Effector memory CD8-positive, alpha-beta T cell (primary cell): ENCODE measurements around the gene ZNF488.

Experiments used
- ATAC-seq: fragments of 150-1000 bp; cut with Tn5 transposase; replicated peaks from 2 replicates; pipeline ENCODE4 v1.10.0; 2021; ENCODE audit warnings: mild to moderate bottlenecking, moderate library complexity
- DNase-seq, 3 experiments: peaks; one replicate each; pipeline ENCODE4 v3.0.0; 2021
- H3K27ac Mint-ChIP-seq, 2 donors: one replicate each; pipeline ENCODE4 v1.8.0; 2022; ENCODE audit warnings: mild to moderate bottlenecking in 2 of 2, mixed read lengths in 2 of 2, moderate library complexity in 2 of 2
- H3K27me3 Mint-ChIP-seq, 2 donors: one replicate each; pipeline ENCODE4 v1.8.0; 2022; ENCODE audit warnings: mixed read lengths in 2 of 2
- H3K36me3 Mint-ChIP-seq: one replicate; pipeline ENCODE4 v1.8.0; 2022; ENCODE audit warnings: mild to moderate bottlenecking, moderate library complexity, mixed read lengths; ENCODE audit not compliant: insufficient read depth
- H3K4me1 Mint-ChIP-seq, 2 donors: one replicate each; pipeline ENCODE4 v1.8.0; 2022; ENCODE audit warnings: low read depth in 2 of 2, mixed read lengths in 2 of 2
- H3K4me3 Mint-ChIP-seq, 2 donors: one replicate each; pipeline ENCODE4 v1.8.0; 2022; ENCODE audit warnings: mild to moderate bottlenecking in 2 of 2, mixed read lengths in 2 of 2, moderate library complexity in 2 of 2
- H3K9me3 Mint-ChIP-seq, 2 donors: one replicate each; pipeline ENCODE4 v1.8.0; 2022; ENCODE audit warnings: mixed read lengths in 2 of 2

Gene ZNF488

GRCh38 chr10:47414752-47415519 is 30.8 kb upstream of the ZNF488 start:
- Mint-ChIP-seq H3K27ac (no peak overlapping the region), H3K27me3 (peaks cover 0 to 5% of the 10 kb centered on the region in 2 donors), H3K36me3 (no peaks in the 10 kb centered on the region), H3K4me3 (no peak overlapping the region), H3K9me3 (no peaks in the 10 kb centered on the region), H3K4me1 (no peaks in the 10 kb centered on the region)
- no peak for DNase-seq
- no peak for ATAC-seq

GRCh38 chr10:47414227-47414592 is 30.1 kb upstream of the ZNF488 start:
- Mint-ChIP-seq H3K36me3 (no peaks in the 10 kb centered on the region), H3K9me3 (no peaks in the 10 kb centered on the region), H3K4me3 (no peak overlapping the region), H3K4me1 (no peaks in the 10 kb centered on the region), H3K27me3 (peaks cover 0 to 5% of the 10 kb centered on the region in 2 donors), H3K27ac (no peak overlapping the region)
- DNase-seq (no peak), ATAC-seq (no peak)

DNA sequence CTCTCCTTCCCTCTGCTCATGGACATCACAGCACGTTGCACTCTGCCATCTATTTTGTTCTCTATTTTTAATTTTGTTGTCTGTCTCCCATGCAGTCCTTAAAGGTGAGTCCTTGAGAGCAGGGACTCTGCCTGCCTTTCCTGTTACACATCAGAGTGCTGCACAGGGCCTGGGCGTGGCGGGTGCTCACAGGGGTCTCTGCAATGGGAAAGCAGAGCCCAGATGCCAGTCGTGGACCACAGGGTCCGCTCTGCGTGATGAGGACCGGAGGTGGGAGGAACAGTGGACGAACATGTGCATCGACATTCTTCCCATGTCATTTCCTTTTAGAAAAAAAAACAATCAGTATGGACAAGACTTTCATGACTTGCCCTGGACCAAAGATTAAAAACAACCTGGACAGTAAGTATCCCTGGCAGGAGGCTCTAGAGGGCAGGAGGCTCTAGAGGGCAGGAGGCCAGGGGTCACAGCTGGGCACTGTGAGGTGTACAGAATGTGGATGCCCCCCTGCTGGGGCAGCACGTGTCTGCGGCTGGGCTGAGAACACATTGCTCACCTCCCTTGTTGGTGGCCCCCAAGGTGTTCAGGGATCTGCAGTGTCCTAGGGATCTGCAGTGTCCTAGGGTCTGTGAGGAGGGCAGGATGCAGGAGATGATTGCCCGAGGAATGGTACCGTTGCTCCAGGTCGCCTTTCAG is 29.6 kb upstream of the ZNF488 start:
- no peaks in the 10 kb centered on the region for H3K4me1 Mint-ChIP-seq
- H3K36me3 Mint-ChIP-seq, result no peaks in the 10 kb centered on the region
- DNase-seq (no peak), ATAC-seq (no peak)
- H3K9me3 Mint-ChIP-seq, result no peaks in the 10 kb centered on the region
- peaks cover 0 to 1% of the 10 kb centered on the region in 2 donors for H3K27me3 Mint-ChIP-seq
- no peak overlapping the region for H3K4me3 Mint-ChIP-seq
- no peak overlapping the region for H3K27ac Mint-ChIP-seq

DNA sequence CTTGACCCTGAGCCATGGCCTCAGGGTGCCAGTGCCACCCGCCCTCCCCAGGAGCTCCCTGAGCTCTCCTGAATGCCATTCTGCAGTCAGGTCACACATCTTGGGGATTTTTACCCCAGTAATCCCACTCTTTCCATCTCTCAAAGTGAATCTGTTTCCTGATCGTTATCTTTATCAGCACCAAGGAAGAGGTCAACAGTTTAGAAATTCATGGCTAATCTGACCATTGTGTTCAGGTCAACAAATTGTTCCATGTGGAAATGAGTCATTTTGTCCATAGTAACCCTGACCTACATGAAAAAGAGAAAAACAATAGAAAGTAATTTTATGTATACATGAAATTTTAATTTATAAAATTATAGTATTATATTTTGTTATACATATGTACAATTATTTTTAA is 28.8 kb upstream of the ZNF488 start:
- H3K27ac Mint-ChIP-seq, result no peak overlapping the region
- no peak overlapping the region for H3K4me3 Mint-ChIP-seq
- no peaks in the 10 kb centered on the region for H3K4me1 Mint-ChIP-seq
- no peaks in the 10 kb centered on the region for H3K9me3 Mint-ChIP-seq
- DNase-seq (no peak), ATAC-seq (no peak)
- H3K27me3 Mint-ChIP-seq, result no peaks in the 10 kb centered on the region
- no peaks in the 10 kb centered on the region for H3K36me3 Mint-ChIP-seq

DNA sequence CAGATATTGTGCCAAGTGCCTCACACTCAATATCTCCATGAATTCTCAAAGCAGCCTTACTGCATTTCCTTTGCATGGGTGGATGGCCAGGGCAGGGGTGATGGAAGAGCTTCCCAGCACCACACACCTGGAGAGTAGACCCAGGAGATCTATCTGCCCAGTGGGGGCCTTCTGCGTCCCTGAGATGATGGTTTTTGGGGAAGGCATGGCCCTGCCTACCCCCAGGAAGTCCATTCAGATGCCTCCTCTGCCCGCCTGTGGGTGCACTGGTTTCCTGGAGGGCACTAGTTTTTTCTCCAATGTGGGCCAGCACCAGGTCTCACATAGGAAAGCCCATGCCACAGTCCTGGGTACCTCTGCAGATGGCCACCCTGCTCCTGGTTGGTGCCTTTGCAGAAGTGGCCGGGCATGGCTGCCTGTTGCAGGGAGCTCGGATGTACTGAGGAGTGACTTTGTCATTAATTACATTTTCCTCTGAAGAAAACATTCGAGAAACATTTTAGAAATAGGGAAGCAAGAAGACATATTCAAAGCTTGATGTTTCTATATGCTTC is 28.2 kb upstream of the ZNF488 start:
- H3K27ac Mint-ChIP-seq, result no peak overlapping the region
- H3K4me3 Mint-ChIP-seq, result no peak overlapping the region
- H3K27me3 Mint-ChIP-seq, result no peaks in the 10 kb centered on the region
- H3K9me3 Mint-ChIP-seq, result no peaks in the 10 kb centered on the region
- no peaks in the 10 kb centered on the region for H3K4me1 Mint-ChIP-seq
- no peaks in the 10 kb centered on the region for H3K36me3 Mint-ChIP-seq
- no peak for ATAC-seq
- no peak for DNase-seq

GRCh38 chr10:47410862-47411261 is 26.8 kb upstream of the ZNF488 start:
- Mint-ChIP-seq H3K4me1 (no peaks in the 10 kb centered on the region), H3K9me3 (no peaks in the 10 kb centered on the region), H3K36me3 (no peaks in the 10 kb centered on the region), H3K27ac (no peak overlapping the region), H3K27me3 (no peaks in the 10 kb centered on the region), H3K4me3 (no peak overlapping the region)
- ATAC-seq (no peak), DNase-seq (no peak)

GRCh38 chr10:47410271-47410670 is 26.2 kb upstream of the ZNF488 start:
- Mint-ChIP-seq H3K4me3 (no peak overlapping the region), H3K9me3 (no peaks in the 10 kb centered on the region), H3K36me3 (no peaks in the 10 kb centered on the region), H3K27me3 (no peaks in the 10 kb centered on the region), H3K4me1 (no peaks in the 10 kb centered on the region), H3K27ac (no peak overlapping the region)
- ATAC-seq, result no peak
- no peak for DNase-seq

DNA sequence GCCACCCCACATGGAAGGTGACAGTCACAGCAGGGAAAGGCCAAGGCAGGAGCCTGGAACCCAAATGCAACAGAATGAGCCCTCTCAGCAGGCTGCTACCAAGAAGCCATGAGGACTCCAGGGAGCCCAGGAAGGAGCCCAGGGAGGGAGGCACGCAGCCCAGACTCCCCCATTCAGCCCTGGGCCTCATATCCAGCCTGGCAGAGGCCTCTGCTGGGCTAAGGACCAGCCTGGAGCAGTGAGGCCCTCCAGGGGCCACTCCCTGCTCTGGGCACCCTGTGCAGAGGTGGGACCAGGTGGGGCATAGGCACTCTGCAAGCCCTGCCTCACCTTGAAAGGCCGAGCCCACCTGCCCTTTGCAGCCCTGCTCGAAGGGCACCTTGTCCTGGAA is 25.8 kb upstream of the ZNF488 start:
- ATAC-seq, result no peak
- H3K27me3 Mint-ChIP-seq, result no peaks in the 10 kb centered on the region
- H3K4me1 Mint-ChIP-seq, result no peaks in the 10 kb centered on the region

GRCh38 chr10:47409171-47409865 is 25.2 kb upstream of the ZNF488 start:
- ATAC-seq (no peak), DNase-seq (no peak)
- H3K4me3 Mint-ChIP-seq, result no peak overlapping the region
- no peaks in the 10 kb centered on the region for H3K36me3 Mint-ChIP-seq
- no peak overlapping the region for H3K27ac Mint-ChIP-seq
- H3K9me3 Mint-ChIP-seq, result no peaks in the 10 kb centered on the region
- H3K27me3 Mint-ChIP-seq, result no peaks in the 10 kb centered on the region
- H3K4me1 Mint-ChIP-seq, result no peaks in the 10 kb centered on the region

More for the DNA sequence above, 25.8 kb upstream of the ZNF488 start:
- DNase-seq, result no peak
- Mint-ChIP-seq H3K27ac (no peak overlapping the region), H3K36me3 (no peaks in the 10 kb centered on the region), H3K9me3 (no peaks in the 10 kb centered on the region), H3K4me3 (no peak overlapping the region)

DNA sequence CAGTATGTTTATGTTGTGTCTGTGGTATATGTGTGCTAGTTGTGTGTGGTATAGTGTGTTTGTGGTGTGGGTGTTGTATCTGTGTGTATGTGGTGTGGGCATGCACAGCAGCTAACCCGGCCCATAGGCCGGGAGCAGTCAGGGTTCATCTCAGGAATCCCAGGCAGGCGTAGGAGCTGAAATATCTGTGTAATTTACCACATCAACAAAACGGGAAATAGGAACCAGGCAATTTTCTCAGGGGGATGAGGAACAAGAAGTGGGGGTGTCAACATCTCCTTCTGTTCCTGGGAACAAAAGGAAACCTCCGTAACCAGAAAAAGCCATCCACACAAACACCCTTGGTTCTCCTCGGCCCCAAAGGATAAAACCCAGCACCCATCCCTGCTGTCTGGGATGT is 24.5 kb upstream of the ZNF488 start:
- H3K4me3 Mint-ChIP-seq, result no peak overlapping the region
- H3K27me3 Mint-ChIP-seq, result no peaks in the 10 kb centered on the region
- H3K36me3 Mint-ChIP-seq, result no peaks in the 10 kb centered on the region
- ATAC-seq (no peak), DNase-seq (no peak)
- no peaks in the 10 kb centered on the region for H3K4me1 Mint-ChIP-seq
- H3K27ac Mint-ChIP-seq, result no peak overlapping the region
- no peaks in the 10 kb centered on the region for H3K9me3 Mint-ChIP-seq

GRCh38 chr10:47406870-47407691 is 23.0 kb upstream of the ZNF488 start:
- Mint-ChIP-seq H3K9me3 (no peaks in the 10 kb centered on the region), H3K36me3 (no peaks in the 10 kb centered on the region), H3K4me1 (peaks cover 0 to 2% of the 10 kb centered on the region in 2 donors), H3K27ac (no peak overlapping the region), H3K27me3 (peaks cover 12 to 13% of the 10 kb centered on the region in 2 donors), H3K4me3 (no peak overlapping the region)
- no peak for DNase-seq
- no peak for ATAC-seq

GRCh38 chr10:47406548-47406869 is 22.4 kb upstream of the ZNF488 start:
- H3K4me3 Mint-ChIP-seq, result no peak overlapping the region
- no peak for ATAC-seq
- H3K9me3 Mint-ChIP-seq, result no peaks in the 10 kb centered on the region
- no peaks in the 10 kb centered on the region for H3K36me3 Mint-ChIP-seq
- peaks cover 14% of the 10 kb centered on the region in 2 donors for H3K27me3 Mint-ChIP-seq
- H3K4me1 Mint-ChIP-seq, result peaks cover 0 to 2% of the 10 kb centered on the region in 2 donors
- no peak for DNase-seq
- no peak overlapping the region for H3K27ac Mint-ChIP-seq

- Mint-ChIP-seq H3K36me3 (no peaks in the 10 kb centered on the region), H3K9me3 (no peaks in the 10 kb centered on the region), H3K27me3 (peaks cover 14 to 19% of the 10 kb centered on the region in 2 donors), H3K4me1 (peaks cover 0 to 2% of the 10 kb centered on the region in 2 donors), H3K27ac (no peak overlapping the region), H3K4me3 (no peak overlapping the region)
- ATAC-seq (no peak), DNase-seq (no peak)
These were observed 21.9 kb upstream of the ZNF488 start for GRCh38 chr10:47405857-47406547.
